GM21825 (cell line): Measurements from ENCODE around the gene CNNM2.

Source experiments
- ATAC-seq: cut with Tn5 transposase; IDR thresholded peaks from one replicate; pipeline ENCODE4 v1.9.1; 2021; ENCODE audit warnings: mild to moderate bottlenecking, moderate library complexity; ENCODE audit not compliant: unreplicated experiment

The CNNM2 gene

GRCh38 chr10:102917962-102918816, at the start of gene CNNM2:
Gene CNNM2, plus strand, starts transcription at chr10:102918294. Its CDS starts 187 bp downstream, at chr10:102918481.
- ATAC-seq: peak; percentile 89

- ATAC-seq: no peak
Measured at GRCh38 chr10:102868911-102869257, 49.2 kb upstream of the CNNM2 start.

GRCh38 chr10:102869258-102870198, 48.6 kb upstream of the CNNM2 start, which contains the start of gene AS3MT:
Gene AS3MT, plus strand, starts transcription at chr10:102869470. Its CDS starts 123 bp downstream, at chr10:102869593.
- no peak for ATAC-seq

GRCh38 chr10:102870221-102870620, 47.9 kb upstream of the CNNM2 start:
- no peak for ATAC-seq

- ATAC-seq: no peak
Measured at GRCh38 chr10:102872163-102872562, 45.9 kb upstream of the CNNM2 start.

- ATAC-seq: no peak
Measured at GRCh38 chr10:102876747-102877153, 41.3 kb upstream of the CNNM2 start.

GRCh38 chr10:102878629-102879028, 39.5 kb upstream of the CNNM2 start:
- ATAC-seq: no peak

GRCh38 chr10:102880256-102880655, 37.8 kb upstream of the CNNM2 start:
- ATAC-seq: no peak

- no peak for ATAC-seq
Measured at GRCh38 chr10:102888048-102888447, 30.0 kb upstream of the CNNM2 start.

GRCh38 chr10:102894466-102895213, 23.5 kb upstream of the CNNM2 start:
- no peak for ATAC-seq

GRCh38 chr10:102900006-102900405, 18.1 kb upstream of the CNNM2 start:
- no peak for ATAC-seq

- ATAC-seq: no peak
Measured at GRCh38 chr10:102904346-102904745, 13.7 kb upstream of the CNNM2 start.

GRCh38 chr10:102906507-102906906, 11.6 kb upstream of the CNNM2 start:
- ATAC-seq: no peak

GRCh38 chr10:102914781-102915180, 3.3 kb upstream of the CNNM2 start:
- ATAC-seq: no peak

GRCh38 chr10:102916173-102916572, 1.9 kb upstream of the CNNM2 start:
- ATAC-seq: no peak

- peak; percentile 41 for ATAC-seq
Measured at GRCh38 chr10:102917314-102917961, 656 bp upstream of the CNNM2 start.

GRCh38 chr10:102918817-102919245, 737 bp downstream of the CNNM2 start:
- peak; percentile 4 for ATAC-seq

- no peak for ATAC-seq
Measured at GRCh38 chr10:102919246-102919959, 1.3 kb downstream of the CNNM2 start.

- ATAC-seq: no peak
Measured at GRCh38 chr10:102919992-102920739, 2.1 kb downstream of the CNNM2 start.
